ENCODE measurements around the gene VPS41.
"Not testable (repeated sequence)": the region's sequence is repeated elsewhere in the genome, so short reads cannot be mapped to it uniquely, and the experiment has no call there.

Gene VPS41

DNA sequence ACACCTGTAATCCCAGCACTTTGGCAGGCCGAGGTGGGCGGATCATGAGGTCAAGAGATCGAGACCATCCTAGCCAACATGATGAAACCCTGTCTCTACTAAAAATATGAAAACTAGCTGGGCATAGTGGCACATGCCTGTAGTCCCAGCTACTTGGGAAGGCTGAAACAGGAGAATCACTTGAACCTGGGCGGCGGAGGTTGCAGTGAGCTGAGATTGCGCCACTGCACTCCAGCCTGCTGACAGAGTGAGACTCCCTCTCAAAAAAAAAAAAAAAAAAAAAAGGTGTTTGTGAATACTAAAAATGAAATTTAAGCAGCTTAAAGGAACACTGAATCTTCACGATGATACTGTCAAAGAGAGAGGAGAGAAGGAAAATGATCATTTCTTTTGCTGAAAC lies 54.0 kb downstream of the VPS41 start:
- DNase-seq = not testable (repeated sequence)

DNA sequence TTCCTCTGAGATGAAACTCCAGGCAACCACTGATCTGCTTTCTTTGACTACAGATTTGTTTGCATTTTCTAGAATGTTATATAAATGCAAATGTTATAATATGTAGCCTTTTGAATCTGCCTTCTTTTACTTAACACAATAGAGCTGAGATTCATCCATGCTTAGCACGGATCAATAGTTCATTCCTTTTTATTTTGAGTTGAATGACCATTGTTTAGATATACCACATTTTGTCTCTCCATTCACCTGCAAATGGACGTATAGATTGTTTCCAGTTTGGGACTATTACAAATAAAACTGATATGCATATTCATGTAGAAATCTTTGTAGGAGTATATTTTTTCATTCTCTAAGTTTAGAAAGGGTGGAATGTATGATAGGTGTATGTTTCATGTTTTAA lies 57.7 kb downstream of the VPS41 start:
- no peak for DNase-seq

DNA sequence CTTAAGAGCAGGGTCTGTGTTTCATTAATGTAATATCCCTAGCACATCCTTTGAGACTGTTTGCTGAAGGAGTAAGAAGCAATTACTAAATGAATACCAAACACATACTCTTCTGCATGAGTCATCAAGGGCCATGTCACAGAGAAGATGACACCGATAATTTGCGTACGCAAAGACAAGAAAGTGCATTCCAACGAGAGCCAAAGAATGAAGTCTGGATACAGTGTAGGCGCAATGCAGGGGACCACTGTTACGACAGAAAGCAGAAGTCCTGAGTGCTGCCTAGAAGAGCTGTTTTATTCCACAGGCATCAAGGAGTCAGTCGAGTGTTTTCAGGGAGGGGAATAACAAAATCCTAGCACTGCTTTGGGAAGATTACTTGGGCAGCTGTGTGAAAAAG lies 62.7 kb downstream of the VPS41 start:
- DNase-seq = no peak

DNA sequence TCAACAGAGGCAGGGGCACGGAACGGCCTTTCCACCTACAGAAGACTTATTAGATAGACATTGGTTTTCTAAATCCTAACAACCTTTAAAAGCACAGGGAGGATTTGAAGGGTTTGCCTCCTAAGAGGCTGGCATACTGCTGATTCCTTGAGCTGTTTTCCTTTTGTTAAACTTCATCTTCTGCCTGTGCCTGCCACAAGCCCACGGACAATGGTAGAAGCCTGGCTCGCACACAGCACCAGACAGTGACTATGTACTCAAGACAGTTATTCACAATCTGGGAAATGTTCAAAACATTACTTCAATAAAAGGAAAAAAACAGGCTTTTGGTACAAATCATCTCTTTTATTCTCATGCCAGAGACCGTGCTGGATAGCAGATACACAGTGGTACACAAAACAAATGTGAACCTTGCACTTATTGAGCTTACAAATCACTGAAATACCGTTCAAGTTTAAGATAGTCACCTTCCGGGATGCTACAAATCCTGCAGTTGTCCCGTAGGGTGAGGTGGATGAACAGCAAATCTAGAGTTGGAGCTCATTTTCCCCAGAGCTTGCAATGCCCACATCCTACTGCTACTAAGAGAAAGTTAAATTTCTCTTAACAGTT lies 63.9 kb downstream of the VPS41 start:
- no peak for DNase-seq

DNA sequence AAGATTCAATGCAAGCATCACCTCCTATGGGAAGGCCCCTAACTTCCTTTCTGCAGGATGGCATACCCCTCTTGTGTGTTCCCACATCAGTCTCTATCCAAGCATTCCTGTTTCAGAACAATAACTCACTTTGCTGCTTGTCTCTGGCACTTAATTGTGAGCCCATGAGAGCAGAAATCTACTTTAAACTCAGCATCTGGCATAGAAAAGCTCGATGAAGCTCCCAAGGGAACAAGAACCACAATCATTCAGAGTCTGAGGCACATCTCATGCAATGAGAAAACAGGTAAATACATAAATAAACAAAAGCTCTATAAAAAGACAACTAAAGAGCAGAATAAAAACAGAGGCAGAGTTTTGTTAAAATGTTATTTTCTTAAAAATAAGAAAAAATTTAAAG lies 66.2 kb downstream of the VPS41 start:
- DNase-seq = peak; percentile 78

DNA sequence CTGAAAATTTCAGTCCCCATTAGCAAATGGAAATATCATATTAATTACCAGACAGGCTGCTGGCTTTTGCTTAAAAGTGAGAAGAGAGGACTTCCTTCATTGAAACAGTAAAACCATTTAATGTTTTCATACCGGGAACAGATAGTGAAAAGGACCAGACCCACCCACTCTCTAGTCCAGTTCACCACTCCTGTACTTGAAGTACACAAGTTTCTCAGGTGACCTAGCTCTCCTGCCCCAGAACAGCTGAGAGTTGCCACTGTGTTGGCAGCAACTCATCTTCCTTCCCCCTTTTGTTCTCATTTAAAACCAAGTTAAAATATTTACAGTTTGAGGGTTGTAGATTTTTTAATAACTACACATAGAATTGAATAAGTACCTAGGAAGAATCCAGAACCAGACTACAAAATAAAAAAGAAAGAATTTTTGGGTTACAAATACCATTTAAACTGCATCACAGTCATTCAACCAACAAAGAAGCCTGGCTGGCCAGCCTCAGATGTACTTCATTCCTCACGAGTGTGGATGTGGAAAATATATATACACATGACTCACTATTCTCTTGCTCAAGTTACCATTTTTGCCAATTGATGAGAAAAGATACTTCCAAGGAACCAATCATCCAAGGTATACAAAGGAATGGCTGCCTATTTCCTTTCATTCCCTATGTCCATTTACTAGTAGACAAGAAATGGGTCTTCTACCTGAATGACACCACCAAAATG lies 68.1 kb downstream of the VPS41 start:
- DNase-seq = no peak

DNA sequence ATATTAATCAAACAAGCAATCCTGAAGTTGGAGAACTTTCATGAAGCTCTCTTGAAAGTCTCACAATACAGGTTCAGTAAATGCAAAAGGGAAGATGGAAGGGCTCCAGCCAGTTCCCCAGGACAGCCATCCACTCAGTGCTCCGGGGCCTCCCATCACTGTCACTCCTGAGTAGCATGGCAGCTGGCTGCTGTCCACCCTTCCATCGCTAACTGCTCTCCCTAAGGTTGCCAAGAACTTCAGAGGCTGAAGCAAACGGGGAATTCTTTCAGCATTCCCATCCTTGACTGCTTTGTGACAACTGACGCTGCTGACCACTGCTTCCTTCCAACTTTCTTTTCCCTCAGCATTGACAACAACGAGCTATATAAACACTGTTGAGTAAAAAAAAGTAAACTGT lies 69.1 kb downstream of the VPS41 start:
- DNase-seq = no peak

DNA sequence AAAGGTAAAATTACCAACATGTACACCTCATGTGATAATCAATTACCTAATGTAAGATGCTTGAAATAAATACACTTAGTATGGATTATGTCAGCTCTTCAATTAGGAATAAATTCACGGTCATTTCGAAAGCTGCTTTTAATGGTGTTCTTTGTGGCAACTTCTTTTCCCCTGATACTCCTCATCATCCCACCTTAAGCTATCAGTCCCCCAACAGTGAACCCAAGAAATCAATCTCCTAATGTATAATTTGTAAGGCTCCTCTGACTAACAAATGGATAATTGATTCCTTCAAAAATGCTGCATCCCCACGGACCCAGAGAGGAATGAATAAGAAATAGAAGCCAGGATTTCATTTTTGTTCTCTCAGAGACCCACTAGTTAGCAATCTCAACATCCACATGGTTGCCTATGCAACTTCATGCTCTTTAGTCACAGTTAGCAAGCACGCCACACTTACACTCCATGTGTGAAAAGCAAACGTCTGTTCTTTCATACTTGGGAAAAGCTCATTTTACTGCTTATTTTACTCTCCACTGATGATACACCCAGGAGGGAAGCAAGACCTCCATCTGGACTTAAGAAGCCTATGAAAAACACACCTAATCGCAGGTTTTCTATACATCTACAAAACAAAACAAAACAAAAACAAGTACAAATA lies 70.1 kb downstream of the VPS41 start:
- no peak for DNase-seq

DNA sequence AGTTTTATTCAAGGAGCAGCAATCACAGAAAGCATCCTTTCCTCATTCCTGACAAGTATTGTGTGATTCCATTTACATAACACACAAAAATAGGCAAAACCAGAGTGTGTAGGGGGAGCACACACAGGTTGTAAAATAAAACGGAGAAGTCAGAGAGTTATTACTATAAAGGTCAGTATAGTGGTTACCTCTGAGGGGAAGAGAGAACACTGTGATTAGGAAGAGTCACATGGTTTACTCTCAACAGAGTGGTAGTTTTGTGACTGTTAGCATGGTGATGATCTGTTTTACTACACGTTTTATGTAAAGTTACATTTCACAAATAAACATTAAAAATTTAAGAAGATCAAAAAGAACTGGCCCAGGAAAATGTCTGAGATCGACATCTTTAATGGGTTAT lies 74.6 kb downstream of the VPS41 start:
- DNase-seq = no peak

DNA sequence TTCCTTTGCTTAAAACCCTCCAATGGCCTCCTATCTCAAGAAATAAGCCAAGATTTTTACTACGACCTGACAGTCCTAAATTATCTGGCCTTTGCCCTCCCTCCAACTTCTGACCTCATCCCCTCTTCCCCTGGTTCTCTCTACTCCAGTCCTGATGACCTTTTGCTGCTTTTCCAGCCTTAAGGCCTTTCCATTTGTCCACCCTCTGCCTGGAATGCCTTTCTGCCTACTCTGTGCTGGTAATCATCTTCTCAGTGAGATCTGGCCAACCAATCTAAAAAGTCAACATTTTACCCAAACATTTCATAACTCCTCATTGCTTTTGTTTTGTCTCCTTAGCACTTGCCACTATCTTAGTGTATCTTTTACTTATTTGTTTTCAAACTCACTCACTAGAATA lies 75.7 kb downstream of the VPS41 start:
- no peak for DNase-seq

DNA sequence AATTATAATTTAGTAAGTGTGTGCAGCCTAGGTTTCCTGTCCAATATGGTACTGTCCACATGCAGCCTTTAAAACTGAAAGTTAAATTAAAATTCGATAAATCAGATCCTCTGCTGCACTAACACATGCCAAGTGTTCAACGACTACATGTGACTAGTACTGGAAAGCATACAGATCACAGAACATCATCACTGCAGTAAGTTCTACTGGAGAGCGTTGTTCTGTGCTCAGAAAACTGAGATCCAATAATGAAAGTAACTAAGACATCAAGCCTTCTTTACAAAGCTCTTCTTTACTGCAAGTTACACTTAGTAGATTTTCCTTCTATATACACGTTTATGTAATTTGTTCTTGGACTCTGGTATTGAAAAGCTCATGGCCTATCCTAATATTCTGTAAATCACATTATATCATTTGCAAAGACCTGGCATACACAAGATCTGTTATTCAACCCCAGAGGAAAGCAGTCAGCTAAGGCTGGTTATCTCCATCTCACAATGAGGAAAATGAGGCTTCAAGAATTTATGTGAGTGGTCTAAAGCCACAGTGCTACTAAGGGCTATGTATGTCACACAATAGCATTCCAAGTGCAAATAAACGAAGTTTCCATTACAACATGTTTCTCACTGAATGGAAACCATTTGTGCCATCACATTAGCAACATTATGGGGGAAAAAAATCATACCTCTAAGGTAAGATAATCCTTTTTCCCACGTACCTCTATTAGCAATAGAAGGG lies 77.6 kb downstream of the VPS41 start:
- no peak for DNase-seq

DNA sequence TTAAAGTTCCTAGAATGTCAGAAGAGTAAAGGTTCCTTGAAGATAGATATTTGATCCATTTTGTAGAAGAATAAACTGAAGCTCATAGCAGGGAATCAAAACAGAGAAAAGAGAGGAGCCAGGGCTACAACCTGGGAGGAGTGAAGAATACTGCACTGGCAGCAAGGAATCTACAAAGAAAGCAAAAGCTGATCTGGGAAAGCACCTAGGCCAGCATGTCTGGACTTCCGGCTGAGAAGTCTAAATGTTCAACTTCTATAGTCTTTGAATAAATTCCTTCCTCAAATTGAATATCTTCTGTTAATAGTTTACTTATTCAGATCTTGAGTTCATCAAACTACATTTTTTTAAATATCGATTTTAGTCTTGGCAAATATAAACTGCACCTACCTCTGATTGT lies 78.2 kb downstream of the VPS41 start:
- no peak for DNase-seq

DNA sequence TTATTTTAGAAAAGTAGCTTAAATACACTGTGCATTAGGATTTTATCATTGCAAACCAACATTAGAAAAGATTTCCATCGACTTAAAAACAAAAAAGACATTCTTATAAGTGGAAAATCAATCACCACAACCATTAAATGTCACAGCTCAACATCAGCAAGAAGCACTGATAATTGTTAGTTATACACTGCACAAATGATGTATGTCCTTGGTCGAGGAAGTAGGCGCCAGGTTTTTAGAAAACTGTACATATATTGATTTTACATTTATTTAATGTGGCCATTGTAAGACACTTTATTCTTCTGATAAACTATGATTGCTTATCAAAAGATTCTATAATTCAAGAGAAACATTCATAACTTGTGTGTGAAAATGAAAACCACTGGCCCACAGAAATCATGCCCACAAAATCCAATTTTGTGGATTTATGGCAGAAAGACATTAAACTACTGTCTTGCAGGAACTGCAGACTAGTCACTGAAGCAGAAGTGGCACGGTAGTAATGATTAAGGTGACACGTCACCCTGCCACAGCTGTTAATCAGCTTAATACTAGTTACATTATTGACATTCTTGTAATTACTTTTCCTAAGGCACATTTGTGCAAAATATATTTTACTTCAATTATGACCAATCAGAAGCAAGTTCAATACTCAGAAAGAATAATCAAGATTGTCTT lies 79.4 kb downstream of the VPS41 start:
- no peak for DNase-seq

DNA sequence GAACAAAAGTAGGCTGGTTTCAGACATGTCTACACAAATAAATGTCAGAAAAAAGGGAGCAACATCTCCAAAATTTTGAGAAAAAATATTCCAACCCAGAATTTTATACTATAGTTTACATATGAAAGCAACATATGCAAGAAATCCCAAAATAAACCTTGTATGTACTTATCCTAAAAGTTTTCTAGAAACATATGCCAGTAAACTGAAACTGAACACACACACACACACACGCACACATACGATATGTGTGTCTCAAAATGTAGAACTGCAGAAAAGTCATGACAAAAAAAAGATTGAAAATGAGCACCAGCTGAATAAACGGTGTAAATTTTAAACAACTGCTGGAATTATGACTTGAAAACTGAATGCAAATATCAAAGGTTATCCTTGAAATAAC lies 81.0 kb downstream of the VPS41 start:
- no peak for DNase-seq

DNA sequence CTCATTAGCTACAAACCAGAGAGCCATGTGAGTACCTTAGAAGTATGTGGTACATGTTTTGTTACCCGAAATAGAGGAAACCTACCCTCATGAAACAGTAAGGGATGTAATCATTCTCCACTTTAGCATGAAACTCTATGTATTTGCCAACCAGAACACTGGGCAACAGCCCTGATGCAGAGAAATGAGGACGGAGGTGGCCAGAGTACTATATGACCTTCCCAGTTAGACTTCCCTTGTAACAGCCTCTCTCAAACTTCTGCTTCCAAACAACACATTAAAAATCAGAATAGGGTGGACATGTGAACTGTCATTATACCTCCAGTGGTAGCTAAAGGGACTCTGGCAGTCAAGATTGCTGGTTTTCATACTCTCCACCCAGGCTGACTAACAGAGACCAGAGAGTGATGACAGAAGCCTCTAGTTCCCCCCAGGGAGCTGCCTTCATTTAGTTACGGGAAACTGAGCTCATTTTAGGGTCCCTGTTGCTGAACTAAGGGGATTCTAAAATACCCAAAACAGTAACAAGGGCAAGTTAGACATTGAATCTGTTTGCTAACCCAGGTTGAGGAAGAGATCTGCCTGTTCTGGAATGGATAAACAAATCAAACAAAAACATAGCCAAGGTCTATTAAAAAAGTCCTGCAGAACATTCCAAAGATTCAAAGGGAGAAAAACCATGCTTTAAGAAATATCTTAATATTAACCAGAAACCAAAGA lies 83.1 kb downstream of the VPS41 start:
- no peak for DNase-seq

DNA sequence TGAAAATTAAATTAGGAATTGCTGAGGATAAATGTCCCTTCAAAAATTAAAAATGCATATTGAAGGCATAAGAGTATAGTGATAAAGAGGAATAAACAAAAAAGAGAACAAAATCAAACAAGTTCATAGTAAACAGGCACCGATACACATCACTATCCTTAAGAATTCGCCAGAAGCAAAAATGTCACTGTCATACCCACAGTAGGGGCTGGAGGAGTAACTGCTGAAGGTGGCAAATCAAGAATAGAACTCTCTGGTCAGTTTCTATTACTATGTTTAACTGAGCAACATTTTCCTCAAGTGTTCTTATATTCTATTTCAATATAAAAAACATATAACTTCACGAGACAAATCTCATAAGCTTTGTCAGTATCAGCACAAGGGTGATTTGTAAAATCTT lies 84.0 kb downstream of the VPS41 start:
- no peak for DNase-seq

DNA sequence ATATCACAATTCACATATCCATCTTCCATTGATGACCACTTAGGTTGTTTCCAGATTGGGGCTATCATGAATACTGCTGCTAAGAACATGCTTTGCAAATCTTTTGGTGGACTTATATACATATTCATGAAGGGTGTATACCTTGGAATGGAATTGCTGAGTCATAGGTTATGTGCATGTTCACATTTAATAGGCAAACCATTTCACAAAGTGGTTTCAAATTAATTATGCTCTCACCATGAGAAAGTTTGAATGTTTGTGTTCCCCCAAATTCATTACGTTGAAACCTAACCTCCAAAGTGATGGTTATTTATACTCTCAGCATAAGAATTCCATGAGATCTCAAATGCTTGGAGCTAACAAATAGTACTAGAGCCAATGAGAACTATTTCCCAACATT lies 86.4 kb downstream of the VPS41 start:
- no peak for DNase-seq

DNA sequence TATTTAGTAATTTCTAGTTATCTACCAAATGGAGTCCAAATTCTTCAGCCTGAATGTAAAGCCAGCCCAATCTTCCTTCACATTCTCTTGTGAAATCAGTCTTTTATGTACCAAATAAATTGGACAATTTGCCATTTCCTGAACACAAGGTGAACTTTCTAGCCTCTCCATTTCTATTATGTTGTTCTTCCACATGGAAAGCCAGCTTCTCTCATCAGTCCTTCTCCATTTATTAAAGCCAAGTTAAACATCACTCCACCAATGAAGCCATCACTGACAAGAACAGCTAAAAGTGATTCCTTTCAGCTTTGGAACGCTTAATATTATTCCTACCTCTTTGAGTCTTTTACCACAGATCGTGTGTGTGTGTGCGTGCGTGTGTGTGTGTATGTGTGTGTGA lies 88.4 kb downstream of the VPS41 start:
- no peak for DNase-seq

DNA sequence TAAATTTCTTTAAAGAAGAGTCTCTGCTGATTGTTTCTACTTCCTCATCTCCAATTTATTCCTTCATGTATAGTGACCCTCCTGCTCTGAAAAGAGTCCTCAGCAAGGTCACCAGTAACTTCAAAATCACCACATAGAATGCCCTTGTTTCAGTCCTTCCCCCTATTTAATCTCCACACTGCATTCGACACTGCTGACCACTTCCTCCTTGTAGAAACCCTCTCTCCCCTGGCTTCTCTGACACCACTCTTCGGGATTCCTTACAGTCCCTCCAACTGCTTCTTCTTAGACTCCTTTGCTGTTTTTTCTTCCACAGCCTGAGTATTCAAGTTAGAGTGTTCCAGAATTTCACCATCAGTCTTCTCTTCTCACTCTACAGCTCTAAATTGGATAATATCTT lies 89.5 kb downstream of the VPS41 start:
- DNase-seq = no peak

DNA sequence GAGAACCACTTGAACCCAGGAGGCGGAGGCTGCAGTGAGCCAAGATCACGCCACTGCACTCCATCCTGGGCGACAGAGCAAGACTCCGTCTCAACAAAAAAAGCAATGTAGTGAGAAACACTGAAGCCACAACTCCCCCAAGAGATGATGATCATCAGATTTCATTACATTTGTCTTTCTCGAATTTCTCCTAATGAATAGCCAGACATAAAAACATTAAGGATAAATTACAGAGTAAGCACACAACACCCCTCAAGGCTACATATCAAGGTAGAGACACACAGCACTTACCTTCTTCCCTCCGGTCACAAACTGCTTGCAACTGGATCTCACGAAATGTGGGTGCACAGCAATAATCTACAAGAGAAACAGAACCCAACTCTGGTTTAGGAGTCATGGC lies 91.5 kb downstream of the VPS41 start:
- no peak for DNase-seq

DNA sequence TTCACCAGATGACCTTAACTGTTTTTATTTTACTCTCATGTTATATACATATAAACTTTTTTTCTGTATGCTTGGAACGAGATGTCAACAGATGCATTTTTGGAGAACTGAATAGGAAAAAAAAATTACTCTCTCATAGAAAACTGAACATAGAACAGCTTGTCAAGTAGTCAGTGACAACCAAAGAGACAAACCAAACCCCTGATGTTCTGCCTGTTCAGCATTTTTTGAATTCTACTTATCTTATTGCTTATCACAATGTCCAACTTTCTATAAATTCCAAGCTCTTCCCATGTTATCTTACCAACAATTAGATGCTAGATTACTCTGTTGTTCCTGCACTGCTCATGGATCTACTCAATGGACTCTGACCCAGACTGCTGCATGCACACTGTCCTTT lies 95.2 kb downstream of the VPS41 start:
- DNase-seq = no peak

DNA sequence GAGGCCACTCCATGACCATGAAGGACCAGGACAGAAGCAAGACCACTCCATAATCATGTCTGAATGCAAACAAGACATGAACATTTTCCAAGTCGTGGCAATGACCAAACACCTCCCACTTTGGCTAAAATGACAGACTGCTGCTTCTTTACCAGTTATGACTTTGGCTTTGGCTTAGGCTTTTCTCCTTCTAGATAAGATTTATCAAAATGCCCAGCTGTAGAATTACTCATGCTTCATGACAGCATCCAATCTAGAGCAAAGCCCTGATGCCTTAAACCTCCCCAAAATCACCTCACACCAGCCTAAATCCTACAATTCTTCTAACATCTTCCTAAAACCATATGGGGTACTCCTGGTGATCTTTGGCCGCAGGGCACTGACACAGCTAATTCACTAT lies 102.1 kb downstream of the VPS41 start:
- DNase-seq = no peak

DNA sequence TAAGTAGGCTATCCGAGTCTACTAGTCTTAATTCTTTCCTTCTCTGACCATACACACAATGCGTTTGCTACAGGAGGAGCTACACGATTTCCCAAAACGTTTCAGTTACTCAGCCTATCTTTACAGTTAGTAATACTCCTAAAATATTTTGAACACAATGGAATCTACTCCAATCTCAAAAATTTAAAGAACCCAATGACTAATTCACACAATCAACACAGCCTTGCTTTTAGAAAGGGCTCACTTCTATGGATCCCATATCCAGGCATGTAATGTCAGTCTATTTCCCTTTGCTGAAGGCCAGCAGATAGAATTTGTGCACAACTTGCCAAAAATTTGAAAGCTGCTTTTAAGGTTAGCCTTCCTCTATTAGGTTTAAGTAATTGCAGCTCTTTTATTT lies 107.2 kb downstream of the VPS41 start:
- DNase-seq = no peak
